IMR-90 (cell line): Measurements from ENCODE around the gene ZNF658. TPM values are rescaled to one million over a fixed set of nuclear protein-coding genes. Genes with fewer than 3 reads are reported as not detected.
"Not testable (repeated sequence)": the region's sequence is repeated elsewhere in the genome, so short reads cannot be mapped to it uniquely, and the experiment has no call there.

Experiments
- ATAC-seq: fragments of 200-7000 bp; cut with Tn5 transposase; 2 replicates; pipeline ENCODE4 v1.9.1; 2020; ENCODE audit warnings: low read depth, mild to moderate bottlenecking, moderate library complexity
- BruUV-seq: library from RNA; stranded (reverse); fragments of 400-500 nt; replicated peaks from 2 replicates; lab custom pipeline; 2021; lab: Mats Ljungman, UMichigan
- CTCF ChIA-PET: fragments of 300-600 bp; formaldehyde crosslinking; extraction: SDS; loops from one replicate; lab custom pipeline; 2021; ENCODE audit warnings: antibody characterized with exemption; lab: Yijun Ruan, JAX
- POLR2A ChIA-PET: fragments of 300-600 bp; sonication (Branson Sonifier 250); formaldehyde crosslinking; loops from one replicate; lab custom pipeline; 2022; ENCODE audit warnings: antibody characterized with exemption; ENCODE audit not compliant: unreplicated experiment; lab: Charles Lee
- DNase-seq: peaks from one replicate; pipeline ENCODE4 v3.0.0; 2013
- H2AFZ ChIP-seq: replicated peaks from 2 replicates; pipeline ENCODE3; 2013; ENCODE audit warnings: low read length, mild to moderate bottlenecking; ENCODE audit not compliant: poor library complexity
- H2AK5ac ChIP-seq: 2 replicates; pipeline ENCODE4 v1.6.1; 2013; ENCODE audit warnings: low read depth, low read length, inconsistent platforms
- H2AK9ac ChIP-seq: replicated peaks from 2 replicates; pipeline ENCODE3; 2013; ENCODE audit warnings: mild to moderate bottlenecking, low read depth, low read length, moderate library complexity; ENCODE audit not compliant: poor library complexity
- H2BK120ac ChIP-seq: 2 replicates; pipeline ENCODE4 v1.6.1; 2013; ENCODE audit warnings: low read depth, low read length, inconsistent platforms
- H2BK15ac ChIP-seq: 3 replicates; pipeline ENCODE4 v1.6.1; 2013; ENCODE audit warnings: low read depth, low read length, inconsistent platforms
- H2BK20ac ChIP-seq: 2 replicates; pipeline ENCODE4 v1.6.1; 2013; ENCODE audit warnings: low read depth, mild to moderate bottlenecking, inconsistent platforms, low read length, moderate library complexity
- H2BK5ac ChIP-seq: 2 replicates; pipeline ENCODE4 v1.6.1; 2013; ENCODE audit warnings: mild to moderate bottlenecking, low read depth, low read length, inconsistent platforms; ENCODE audit not compliant: poor library complexity, severe bottlenecking
- H3K14ac ChIP-seq: replicated peaks from 2 replicates; pipeline ENCODE4 v1.6.1; 2013; ENCODE audit warnings: low read depth, low read length, inconsistent platforms
- H3K18ac ChIP-seq: 2 replicates; pipeline ENCODE4 v1.6.1; 2013; ENCODE audit warnings: low read depth, low read length, control low read depth
- H3K23ac ChIP-seq: 2 replicates; pipeline ENCODE4 v1.6.1; 2013; ENCODE audit warnings: low read depth, low read length, inconsistent platforms
- H3K27ac ChIP-seq: 2 replicates; pipeline ENCODE4 v1.5.1; 2013; ENCODE audit warnings: mild to moderate bottlenecking, control low read depth, low read length; ENCODE audit not compliant: insufficient read depth
- H3K27me3 ChIP-seq: 2 replicates; pipeline ENCODE4 v1.6.1; 2013; ENCODE audit warnings: low read length; ENCODE audit not compliant: control insufficient read depth, insufficient read depth
- H3K36me3 ChIP-seq: 2 replicates; pipeline ENCODE4 v1.6.1; 2013; ENCODE audit warnings: low read length, mixed read lengths; ENCODE audit not compliant: control insufficient read depth, insufficient read depth
- H3K4ac ChIP-seq: 2 replicates; pipeline ENCODE4 v1.6.1; 2013; ENCODE audit warnings: low read depth, low read length, inconsistent platforms
- H3K4me1 ChIP-seq: 2 replicates; pipeline ENCODE4 v1.6.1; 2013; ENCODE audit warnings: low read length, mixed read lengths; ENCODE audit not compliant: control insufficient read depth, insufficient read depth
- H3K4me2 ChIP-seq: 2 replicates; pipeline ENCODE4 v1.6.1; 2013; ENCODE audit warnings: low read depth, mild to moderate bottlenecking, control low read depth, low read length, moderate library complexity
- H3K4me3 ChIP-seq: 2 replicates; pipeline ENCODE4 v1.5.1; 2013; ENCODE audit warnings: low read depth, mild to moderate bottlenecking, control low read depth, low read length, moderate library complexity; ENCODE audit not compliant: insufficient read depth
- H3K56ac ChIP-seq: 2 replicates; pipeline ENCODE4 v1.6.1; 2013; ENCODE audit warnings: low read length, inconsistent platforms; ENCODE audit not compliant: insufficient read depth; ENCODE audit errors: extremely low read depth
- H3K79me1 ChIP-seq, 2 experiments: 2 replicates each; pipeline ENCODE4 v1.6.1; 2013; ENCODE audit warnings: low read length in 2 of 2, inconsistent platforms in 1 of 2, low read depth in 1 of 2
- H3K9ac ChIP-seq: 2 replicates; pipeline ENCODE4 v1.6.1; 2013; ENCODE audit warnings: low read depth, low read length, control low read depth
- H3K9me1 ChIP-seq: 2 replicates; pipeline ENCODE4 v1.6.1; 2013; ENCODE audit warnings: low read length, inconsistent platforms; ENCODE audit not compliant: insufficient read depth
- H3K9me3 ChIP-seq: 2 replicates; pipeline ENCODE4 v1.6.1; 2013; ENCODE audit warnings: low read length; ENCODE audit not compliant: control insufficient read depth, insufficient read depth
- H4K20me1 ChIP-seq: 2 replicates; pipeline ENCODE4 v1.6.1; 2013; ENCODE audit warnings: low read length, inconsistent platforms; ENCODE audit not compliant: insufficient read depth
- H4K5ac ChIP-seq: 2 replicates; pipeline ENCODE4 v1.6.1; 2013; ENCODE audit warnings: mild to moderate bottlenecking, low read depth, low read length, control low read depth
- H4K8ac ChIP-seq, 2 experiments: 2 replicates each; pipeline ENCODE4 v1.6.1; 2013; ENCODE audit warnings: low read depth in 2 of 2, low read length in 2 of 2, control low read depth in 1 of 2, inconsistent platforms in 1 of 2
- H4K91ac ChIP-seq: 2 replicates; pipeline ENCODE4 v1.6.1; 2013; ENCODE audit warnings: low read depth, low read length, inconsistent platforms; ENCODE audit not compliant: insufficient read depth
- WGBS, 2 experiments: methylation state at CpG; one replicate each; pipeline versions ENCODE4 v1.1.5 to v1.1.7; 2013; ENCODE audit warnings: missing lambda C conversion rate in 2 of 2; ENCODE audit not compliant: insufficient read length in 1 of 2; ENCODE audit errors: extremely low coverage in 2 of 2; 5-methylcytosine and 5-hydroxymethylcytosine counted together
- dilution Hi-C: fragments of 300-500 bp; cut with HindIII; formaldehyde crosslinking; loops from one replicate; pipeline ENCODE4 v1.14.3; 2018; ENCODE audit warnings: low sequenced_read_pairs; ENCODE audit not compliant: unreplicated experiment
- in situ Hi-C: fragments of 300-500 bp; cut with MboI; formaldehyde crosslinking; loops from 3 replicates; pipeline ENCODE4 v1.14.3; 2019; ENCODE audit warnings: low sequenced_read_pairs, inconsistent platforms, mixed read lengths
- intact Hi-C: fragments of 100-400 bp; cut with micrococcal nuclease; formaldehyde crosslinking; loops from 2 replicates; pipeline ENCODE4 v1.10.0; 2022
- polyA plus RNA-seq, 3 experiments: library from polyadenylated mRNA; depleted of rRNA; stranded (reverse); fragments of >200 nt; gene quantifications; 2 replicates each; pipeline ENCODE4 v1.2.3, GENCODE V29; 2012; ENCODE audit warnings: low replicate concordance in 1 of 3
- total RNA-seq: library from RNA; depleted of rRNA; stranded (reverse); fragments of >200 nt; gene quantifications from 2 replicates; pipeline ENCODE4 v1.2.3, GENCODE V29; 2012

ZNF658 gene
- total and polyA plus RNA-seq, 2 of the 4 experiments (the other 2 are of a cell fraction) = 1.1 to 6.3 TPM

DNA sequence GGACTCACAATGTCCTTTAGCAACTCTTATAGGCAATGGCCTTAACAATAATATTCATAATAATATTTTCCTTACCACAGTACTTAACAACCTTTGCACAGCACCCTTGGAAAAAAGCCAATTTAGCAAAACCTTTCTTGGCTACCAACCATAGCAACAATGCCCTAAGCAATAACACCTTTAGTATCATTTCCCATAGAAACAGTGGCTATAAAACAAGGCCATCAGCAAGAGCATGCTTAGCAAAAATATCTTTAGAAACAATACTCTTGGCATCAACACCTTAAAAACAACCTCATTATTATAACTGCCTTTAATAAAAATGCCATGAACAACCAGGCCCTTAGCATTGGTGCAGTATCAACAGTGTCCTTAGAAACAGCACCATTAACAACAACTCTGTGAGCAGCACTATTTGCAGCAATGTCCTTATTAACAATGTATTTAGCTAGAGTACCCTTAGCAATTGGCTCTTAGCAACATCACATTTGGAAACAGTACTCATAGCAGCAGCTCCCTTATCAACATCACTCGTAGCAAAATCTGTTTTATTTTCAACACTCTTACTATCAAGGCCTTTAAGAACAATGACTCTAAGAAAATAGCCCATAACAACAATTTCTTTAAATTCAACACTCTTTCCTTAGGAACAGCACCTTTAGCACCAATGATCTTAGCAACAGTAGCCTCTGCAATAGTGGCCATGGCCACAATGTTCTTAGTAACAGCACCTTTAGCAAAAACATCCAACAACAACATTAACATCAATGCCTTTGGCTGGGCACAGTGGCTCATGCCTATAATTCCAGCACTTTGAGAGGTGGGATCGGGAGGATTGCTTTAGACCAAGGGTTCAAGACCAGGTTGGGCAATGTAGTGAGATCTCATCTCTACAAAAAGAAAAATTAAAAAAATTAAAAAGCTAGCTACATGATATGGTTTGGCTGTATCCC lies 39.6 kb downstream of the ZNF658 start:
- H3K18ac ChIP-seq, intact Hi-C loops, H3K27me3 ChIP-seq, H4K91ac ChIP-seq, H2AFZ ChIP-seq, H3K9ac ChIP-seq, H3K23ac ChIP-seq, H2AK5ac ChIP-seq, H2BK15ac ChIP-seq, H3K79me1 ChIP-seq, ATAC-seq, H3K36me3 ChIP-seq, CTCF ChIA-PET, H3K4me1 ChIP-seq, H2BK120ac ChIP-seq, H4K5ac ChIP-seq, H3K4me2 ChIP-seq, H3K27ac ChIP-seq, POLR2A ChIA-PET, H2BK20ac ChIP-seq, H3K4ac ChIP-seq, H3K14ac ChIP-seq, H3K4me3 ChIP-seq, H2BK5ac ChIP-seq, H4K20me1 ChIP-seq, dilution Hi-C loops, H3K9me1 ChIP-seq, in situ Hi-C loops, H3K56ac ChIP-seq, H2AK9ac ChIP-seq, H3K9me3 ChIP-seq, BruUV-seq, DNase-seq, H4K8ac ChIP-seq: not testable (repeated sequence)
- WGBS, 2 experiments = no CpG with 5 or more reads among the region's 2 CpGs

DNA sequence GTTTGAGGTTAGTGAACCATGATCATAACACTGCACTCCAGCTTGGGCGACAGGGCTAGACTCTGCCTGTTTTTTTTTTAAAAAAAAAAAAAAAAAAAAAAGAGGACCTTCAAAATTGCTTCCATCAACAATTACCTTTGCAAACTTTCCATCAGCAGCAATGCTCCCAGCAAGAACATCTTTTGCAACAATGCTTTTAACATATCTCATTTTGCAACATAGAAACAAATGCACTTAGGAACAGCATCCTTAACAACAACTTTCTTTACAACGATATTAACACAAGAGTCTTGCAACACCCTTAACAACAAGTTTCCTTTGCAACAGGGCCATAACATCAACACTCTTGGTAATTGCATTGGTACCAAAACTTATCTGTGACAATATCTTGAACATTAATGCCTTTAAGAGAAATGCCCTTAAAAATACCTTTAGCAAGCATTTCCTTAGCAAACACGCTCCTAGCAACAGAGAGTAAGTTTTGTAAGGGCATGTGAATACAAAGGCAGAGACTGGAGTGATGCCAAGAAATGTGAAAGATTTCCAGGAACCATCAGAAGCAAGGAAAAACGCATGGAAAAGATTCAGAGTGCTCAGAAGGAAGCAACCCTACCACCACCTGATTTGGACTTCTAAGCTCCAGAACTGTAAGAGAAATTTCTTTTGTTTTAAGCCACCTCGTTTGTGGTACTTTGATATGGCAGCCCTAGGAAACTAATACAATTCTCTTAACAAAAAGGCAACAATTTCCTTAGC lies 42.1 kb downstream of the ZNF658 start:
- H2AK9ac ChIP-seq, H3K4ac ChIP-seq, H3K18ac ChIP-seq, DNase-seq, BruUV-seq, H3K27ac ChIP-seq, dilution Hi-C loops, H3K4me3 ChIP-seq, H3K4me2 ChIP-seq, intact Hi-C loops, H3K27me3 ChIP-seq, H4K8ac ChIP-seq, H3K4me1 ChIP-seq, CTCF ChIA-PET, H3K9ac ChIP-seq, H3K9me1 ChIP-seq, H3K23ac ChIP-seq, in situ Hi-C loops, H4K20me1 ChIP-seq, POLR2A ChIA-PET, H2AK5ac ChIP-seq, ATAC-seq, H2BK20ac ChIP-seq, H2BK15ac ChIP-seq, H3K79me1 ChIP-seq, H3K56ac ChIP-seq, H4K91ac ChIP-seq, H4K5ac ChIP-seq, H2BK120ac ChIP-seq, H3K9me3 ChIP-seq, H3K14ac ChIP-seq, H2BK5ac ChIP-seq, H2AFZ ChIP-seq, H3K36me3 ChIP-seq: not testable (repeated sequence)
- no CpG with 5 or more reads among the region's 5 CpGs for WGBS, 2 experiments
